Measurements from ENCODE around the gene CCDC12. TPM values are rescaled to one million over a fixed set of nuclear protein-coding genes. Genes with fewer than 3 reads are reported as not detected.

Gene CCDC12
- total and polyA plus RNA-seq, 9 of the 15 experiments (the other 6 are each of a cell fraction or from before 2014, with no cell fraction given), result 8.9 to 201 (median 86.9) TPM

GRCh38 chr3:46923559-46924350, 52.8 kb downstream of the CCDC12 start (continued):
- TF ChIP-seq CHD7 (IDR thresholded peaks at IDR 0.05; ENCODE audit: low read depth, low read length) (no peak), ZNF780A (CRISPR knock-in tag; IDR thresholded peaks at IDR 0.05) (no peak), TAL1 (IDR thresholded peaks at IDR 0.05) (no peak), ZNF398 (CRISPR knock-in tag; IDR thresholded peaks at IDR 0.05) (no peak), GTF2A2 (tag; IDR thresholded peaks at IDR 0.05) (no peak), PCBP1 (IDR thresholded peaks at IDR 0.05; ENCODE audit: low read depth, low read length, poor library complexity, severe bottlenecking) (no peak), CCNT2 (IDR thresholded peaks at IDR 0.05; ENCODE audit: borderline replicate concordance, extremely low read depth, insufficient read length, low read depth, low read length) (no peak), E2F5 (CRISPR knock-in tag; IDR thresholded peaks at IDR 0.05) (no peak), NCOA4 (IDR thresholded peaks at IDR 0.05; ENCODE audit: partially characterized antibody) (no peak), POU5F1 (IDR thresholded peaks at IDR 0.05; ENCODE audit: borderline replicate concordance, low read depth, low read length, partially characterized antibody) (no peak), ZEB2 (IDR thresholded peaks at IDR 0.05) (peak; percentile 40; the same call in 1 of the 2 replicates), SMARCA4 (IDR thresholded peaks at IDR 0.05) (no peak)
